Measurements from ENCODE around the gene PNPLA2. TPM values are rescaled to one million over a fixed set of nuclear protein-coding genes. Genes with fewer than 3 reads are reported as not detected.

Gene PNPLA2
- total and polyA plus RNA-seq, 10 of the 15 experiments (the other 5 are each of a cell fraction or from before 2014, with no cell fraction given) = 0.19 to 34.0 (median 8.1) TPM

DNA sequence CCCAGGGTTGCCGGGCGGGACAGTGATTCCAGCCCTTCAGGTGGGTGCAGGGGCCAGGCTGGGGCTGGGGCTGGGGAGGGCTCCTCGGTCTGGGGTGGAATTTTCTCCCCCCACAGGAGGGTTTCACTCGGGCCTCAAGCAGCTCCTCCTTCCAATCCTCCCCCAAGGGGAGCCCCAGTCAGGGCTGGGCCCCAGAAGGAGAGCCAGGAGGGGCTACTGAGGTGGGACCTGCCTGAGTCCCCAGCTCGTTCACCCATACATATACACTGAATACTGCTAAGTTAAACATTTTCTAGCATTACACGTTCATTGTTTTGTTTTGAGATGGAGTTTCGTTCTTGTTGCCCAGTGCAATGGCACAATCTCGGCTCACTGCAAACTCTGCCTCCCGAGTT, 7.5 kb downstream of the PNPLA2 start:
- peak; percentile 9 for ATAC-seq
- no peak for TF ChIP-seq ATF7 (IDR thresholded peaks at IDR 0.05; ENCODE audit: low read depth)
- TF ChIP-seq, protein P1, sequence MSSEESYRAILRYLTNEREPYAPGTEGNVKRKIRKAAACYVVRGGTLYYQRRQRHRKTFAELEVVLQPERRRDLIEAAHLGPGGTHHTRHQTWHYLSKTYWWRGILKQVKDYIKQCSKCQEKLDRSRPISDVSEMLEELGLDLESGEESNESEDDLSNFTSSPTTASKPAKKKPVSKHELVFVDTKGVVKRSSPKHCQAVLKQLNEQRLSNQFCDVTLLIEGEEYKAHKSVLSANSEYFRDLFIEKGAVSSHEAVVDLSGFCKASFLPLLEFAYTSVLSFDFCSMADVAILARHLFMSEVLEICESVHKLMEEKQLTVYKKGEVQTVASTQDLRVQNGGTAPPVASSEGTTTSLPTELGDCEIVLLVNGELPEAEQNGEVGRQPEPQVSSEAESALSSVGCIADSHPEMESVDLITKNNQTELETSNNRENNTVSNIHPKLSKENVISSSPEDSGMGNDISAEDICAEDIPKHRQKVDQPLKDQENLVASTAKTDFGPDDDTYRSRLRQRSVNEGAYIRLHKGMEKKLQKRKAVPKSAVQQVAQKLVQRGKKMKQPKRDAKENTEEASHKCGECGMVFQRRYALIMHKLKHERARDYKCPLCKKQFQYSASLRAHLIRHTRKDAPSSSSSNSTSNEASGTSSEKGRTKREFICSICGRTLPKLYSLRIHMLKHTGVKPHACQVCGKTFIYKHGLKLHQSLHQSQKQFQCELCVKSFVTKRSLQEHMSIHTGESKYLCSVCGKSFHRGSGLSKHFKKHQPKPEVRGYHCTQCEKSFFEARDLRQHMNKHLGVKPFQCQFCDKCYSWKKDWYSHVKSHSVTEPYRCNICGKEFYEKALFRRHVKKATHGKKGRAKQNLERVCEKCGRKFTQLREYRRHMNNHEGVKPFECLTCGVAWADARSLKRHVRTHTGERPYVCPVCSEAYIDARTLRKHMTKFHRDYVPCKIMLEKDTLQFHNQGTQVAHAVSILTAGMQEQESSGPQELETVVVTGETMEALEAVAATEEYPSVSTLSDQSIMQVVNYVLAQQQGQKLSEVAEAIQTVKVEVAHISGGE (CRISPR knock-in tag; IDR thresholded peaks at IDR 0.05) = no peak
- TF ChIP-seq GABPA (IDR thresholded peaks at IDR 0.05; ENCODE audit: low read depth) = no peak
- TF ChIP-seq MYB (IDR thresholded peaks at IDR 0.05; ENCODE audit: borderline replicate concordance, low read depth, low read length) = no peak
- TF ChIP-seq, protein P2, sequence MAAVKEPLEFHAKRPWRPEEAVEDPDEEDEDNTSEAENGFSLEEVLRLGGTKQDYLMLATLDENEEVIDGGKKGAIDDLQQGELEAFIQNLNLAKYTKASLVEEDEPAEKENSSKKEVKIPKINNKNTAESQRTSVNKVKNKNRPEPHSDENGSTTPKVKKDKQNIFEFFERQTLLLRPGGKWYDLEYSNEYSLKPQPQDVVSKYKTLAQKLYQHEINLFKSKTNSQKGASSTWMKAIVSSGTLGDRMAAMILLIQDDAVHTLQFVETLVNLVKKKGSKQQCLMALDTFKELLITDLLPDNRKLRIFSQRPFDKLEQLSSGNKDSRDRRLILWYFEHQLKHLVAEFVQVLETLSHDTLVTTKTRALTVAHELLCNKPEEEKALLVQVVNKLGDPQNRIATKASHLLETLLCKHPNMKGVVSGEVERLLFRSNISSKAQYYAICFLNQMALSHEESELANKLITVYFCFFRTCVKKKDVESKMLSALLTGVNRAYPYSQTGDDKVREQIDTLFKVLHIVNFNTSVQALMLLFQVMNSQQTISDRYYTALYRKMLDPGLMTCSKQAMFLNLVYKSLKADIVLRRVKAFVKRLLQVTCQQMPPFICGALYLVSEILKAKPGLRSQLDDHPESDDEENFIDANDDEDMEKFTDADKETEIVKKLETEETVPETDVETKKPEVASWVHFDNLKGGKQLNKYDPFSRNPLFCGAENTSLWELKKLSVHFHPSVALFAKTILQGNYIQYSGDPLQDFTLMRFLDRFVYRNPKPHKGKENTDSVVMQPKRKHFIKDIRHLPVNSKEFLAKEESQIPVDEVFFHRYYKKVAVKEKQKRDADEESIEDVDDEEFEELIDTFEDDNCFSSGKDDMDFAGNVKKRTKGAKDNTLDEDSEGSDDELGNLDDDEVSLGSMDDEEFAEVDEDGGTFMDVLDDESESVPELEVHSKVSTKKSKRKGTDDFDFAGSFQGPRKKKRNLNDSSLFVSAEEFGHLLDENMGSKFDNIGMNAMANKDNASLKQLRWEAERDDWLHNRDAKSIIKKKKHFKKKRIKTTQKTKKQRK (IDR thresholded peaks at IDR 0.05; ENCODE audit: low read depth, low read length) = no peak
- no peak for TF ChIP-seq CHD2 (IDR thresholded peaks at IDR 0.05; ENCODE audit: borderline replicate concordance, low read depth, low read length)
- no peak for TF ChIP-seq PRDM15 (CRISPR knock-in tag; IDR thresholded peaks at IDR 0.05)
- TF ChIP-seq SPI1 (IDR thresholded peaks at IDR 0.05; ENCODE audit: borderline replicate concordance, insufficient read depth, low read depth, low read length) = no peak
- no peak for TF ChIP-seq ZNF274 (IDR thresholded peaks at IDR 0.05; ENCODE audit: insufficient read depth, insufficient read length)
- no peak for TF ChIP-seq SP1 (IDR thresholded peaks at IDR 0.05; ENCODE audit: low read depth, low read length)
- no peak for TF ChIP-seq TBL1XR1 (IDR thresholded peaks at IDR 0.05; ENCODE audit: low read depth, low read length)
- no peak for TF ChIP-seq ZZZ3 (IDR thresholded peaks at IDR 0.05; ENCODE audit: control insufficient read depth, insufficient read length, low read depth)
- TF ChIP-seq RCOR1 (conservative IDR thresholded peaks at IDR 0.05; ENCODE audit: low read depth, low read length) = no peak
- no peak for TF ChIP-seq EGR1 (IDR thresholded peaks at IDR 0.05; ENCODE audit: borderline replicate concordance in 1 of 2, low read depth in 2 of 2, low read length in 2 of 2)
- TF ChIP-seq CHD4 (IDR thresholded peaks at IDR 0.05) = no peak

More for the DNA sequence above, 7.5 kb downstream of the PNPLA2 start:
- Histone ChIP-seq H3K27me3 (replicated peaks in 1 of 2; ENCODE audit: control insufficient read depth in 2 of 2, insufficient read depth in 2 of 2, low read length in 1 of 2) (no peaks in the 10 kb centered on the region; a peak in 3 of 4 replicates), H2AFZ (ENCODE audit: control insufficient read depth, low read depth, low read length) (no peak overlapping the region), H3K36me3 (ENCODE audit: control insufficient read depth in 2 of 2, insufficient read depth in 2 of 2, low read length in 1 of 2) (no peaks in the 10 kb centered on the region; a peak in 2 of 4 replicates), H3K79me2 (ENCODE audit: control insufficient read depth, insufficient read depth, low read length) (no peaks in the 10 kb centered on the region), H4K20me1 (ENCODE audit: control insufficient read depth, insufficient read depth) (no peaks in the 10 kb centered on the region), H3K9ac (ENCODE audit: control insufficient read depth, insufficient read depth, low read length) (no peak overlapping the region), H3K27ac (ENCODE audit: control insufficient read depth, insufficient read depth) (no peak overlapping the region), H3K4me1 (ENCODE audit: control insufficient read depth, insufficient read depth, low read length) (peaks cover 33% of the 10 kb centered on the region), H3K9me3 (replicated peaks; ENCODE audit: control insufficient read depth, insufficient read depth, low read length) (no peaks in the 10 kb centered on the region), H3K4me3 (peak overlapping the region; percentile 93), H3K4me2 (ENCODE audit: control insufficient read depth, insufficient read depth) (peak overlapping the region; percentile 100)
- POLR2A ChIA-PET = interaction anchor here (0.7 kb wide), 1 partner anchor 17 kb away, joined by 3 read pairs; no protein-coding TSS in a partner anchor
- WGBS (ENCODE audit: insufficient coverage, insufficient replicate concordance, low lambda C conversion rate, missing lambda C conversion rate) = 25% methylated on average over 6 of the region's 9 CpGs
- no peak for DNase-seq (ENCODE audit: low read depth, low spot score)
- CTCF ChIA-PET = no interaction called here
- intact Hi-C loops (cut with micrococcal nuclease; ENCODE audit: unreplicated experiment) = no loop called here
- RAD21 ChIA-PET (ENCODE audit: unreplicated experiment) = no interaction called here
- BruUV-seq (replicated peaks) = no TSS peak
- in situ Hi-C loops (cut with MboI) = no loop called here
- FAIRE-seq = no peak
- SMC1A ChIA-PET (ENCODE audit: uncharacterized antibody, unreplicated experiment) = interaction anchor here (0.6 kb wide), 1 partner anchor 15 kb away, joined by 3 read pairs; no protein-coding TSS in a partner anchor

Measured in GM12878 (cell line).